LoVo (cell line): ENCODE measurements around the gene PIGU.

Experiments used
- DNase-seq: peaks from one replicate; pipeline ENCODE4 v3.0.0-alpha.2; 2016; ENCODE audit warnings: low spot score

PIGU gene

DNA sequence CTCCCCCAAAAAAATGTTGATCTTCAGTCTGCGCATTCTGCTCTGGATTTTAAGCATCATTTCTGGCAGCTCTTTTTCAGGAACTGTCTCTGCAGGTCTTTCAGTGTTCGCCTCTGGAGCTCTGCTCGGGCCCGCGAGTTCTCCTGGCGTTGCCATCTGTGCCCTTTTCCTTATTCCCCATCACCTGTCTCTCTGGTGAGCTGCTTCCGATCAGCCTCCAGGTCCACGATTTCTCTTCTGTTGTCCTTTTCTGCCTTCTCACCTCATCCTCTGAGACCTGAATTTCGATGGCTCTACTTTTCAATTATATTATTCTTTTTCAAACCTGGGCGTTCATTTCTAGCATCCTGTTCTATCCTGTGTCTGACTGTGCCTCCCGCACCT is 119.0 kb downstream of the PIGU start:
- no peak for DNase-seq

DNA sequence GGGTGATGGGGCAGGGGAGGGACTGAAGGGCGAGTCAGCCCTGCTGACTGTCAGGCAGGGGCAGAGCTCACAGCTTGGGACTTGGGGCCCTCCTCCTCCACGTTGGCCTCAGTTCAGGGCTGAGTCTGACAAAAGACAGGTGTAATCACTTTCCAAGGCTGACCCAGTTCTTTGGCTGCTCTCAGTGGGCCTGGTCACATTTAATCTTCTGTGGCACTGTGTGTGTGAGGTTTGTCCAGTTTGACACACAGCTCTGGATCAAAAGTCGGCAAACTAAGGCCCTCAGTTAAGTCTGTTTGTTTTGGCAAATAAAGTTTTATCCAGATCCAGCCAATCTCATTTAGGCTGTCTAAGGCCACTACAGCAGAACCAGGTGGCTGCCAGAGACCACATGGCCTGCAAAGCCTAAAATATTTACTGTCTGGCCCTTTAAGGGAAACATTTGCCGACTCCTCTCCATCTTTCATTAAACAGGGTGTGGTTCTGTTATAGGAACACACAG is 123.5 kb downstream of the PIGU start:
- DNase-seq: no peak

DNA sequence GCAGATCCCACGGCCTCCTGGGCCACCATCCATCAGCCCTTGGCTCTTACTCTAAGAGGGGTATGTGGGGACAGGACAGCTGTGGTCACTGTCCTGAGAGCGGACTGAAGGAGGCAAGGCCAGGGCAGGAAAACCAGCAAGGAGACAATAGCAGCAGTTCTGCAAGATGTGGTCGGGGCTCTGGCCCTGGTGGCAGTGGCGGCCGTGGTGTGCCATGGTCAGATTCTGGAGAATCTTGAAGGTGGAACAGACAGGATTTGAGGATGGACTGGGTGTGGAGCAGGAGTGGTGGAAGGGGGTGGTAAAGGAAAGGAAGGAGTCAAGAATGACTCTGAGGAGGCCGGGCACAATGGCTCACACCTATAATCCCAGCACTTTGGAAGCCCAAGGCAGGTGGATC is 124.3 kb downstream of the PIGU start:
- DNase-seq: no peak

DNA sequence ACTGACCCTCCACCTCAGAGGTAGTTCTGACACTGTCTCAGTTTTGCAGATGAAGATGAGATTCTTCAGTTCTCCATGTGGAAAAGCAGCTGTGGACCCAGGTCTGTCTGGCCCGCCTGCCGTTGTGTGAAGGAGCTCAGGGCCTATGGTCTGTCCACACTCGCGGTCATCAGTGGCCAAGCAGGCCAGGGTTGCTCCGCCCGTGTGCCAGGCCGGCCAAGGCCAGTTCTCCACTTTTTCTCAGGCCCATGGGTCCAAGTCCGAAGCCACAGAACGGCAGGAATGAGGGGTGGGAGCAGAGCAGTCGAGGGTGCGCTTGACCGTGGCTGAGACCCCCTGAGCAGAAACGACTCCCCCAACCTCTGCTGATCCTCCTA is 127.0 kb downstream of the PIGU start:
- DNase-seq: no peak

DNA sequence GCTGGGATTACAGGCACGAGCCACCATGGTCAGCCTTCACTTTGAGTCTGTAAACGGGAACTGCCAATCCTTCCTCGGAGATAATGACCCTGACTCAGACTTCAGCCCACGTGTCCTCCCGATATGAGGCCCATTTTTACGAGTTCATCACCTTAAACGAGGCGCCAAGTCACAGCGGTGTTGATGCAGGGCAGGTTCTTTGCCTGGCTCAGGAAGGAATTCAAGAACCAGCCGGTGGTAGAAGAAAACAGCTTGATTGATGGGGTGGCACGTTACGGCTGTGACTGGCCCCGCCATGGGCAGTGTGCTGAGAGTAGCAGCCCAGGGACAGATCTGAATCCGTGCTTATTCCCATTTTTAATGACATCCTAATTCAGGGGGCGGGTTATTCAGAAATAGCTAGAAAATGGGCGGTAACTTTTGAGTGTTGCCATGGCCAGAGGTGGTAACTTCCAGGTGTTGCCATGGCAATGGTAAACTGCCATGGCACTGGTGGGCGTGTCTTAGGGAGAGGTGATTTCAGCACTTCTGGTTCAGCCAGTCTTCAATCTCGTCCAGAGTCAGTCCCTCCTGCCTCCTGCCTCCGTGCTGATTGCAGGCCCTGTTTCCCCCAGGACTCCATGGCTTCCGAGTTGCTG is 127.5 kb downstream of the PIGU start:
- DNase-seq: no peak

DNA sequence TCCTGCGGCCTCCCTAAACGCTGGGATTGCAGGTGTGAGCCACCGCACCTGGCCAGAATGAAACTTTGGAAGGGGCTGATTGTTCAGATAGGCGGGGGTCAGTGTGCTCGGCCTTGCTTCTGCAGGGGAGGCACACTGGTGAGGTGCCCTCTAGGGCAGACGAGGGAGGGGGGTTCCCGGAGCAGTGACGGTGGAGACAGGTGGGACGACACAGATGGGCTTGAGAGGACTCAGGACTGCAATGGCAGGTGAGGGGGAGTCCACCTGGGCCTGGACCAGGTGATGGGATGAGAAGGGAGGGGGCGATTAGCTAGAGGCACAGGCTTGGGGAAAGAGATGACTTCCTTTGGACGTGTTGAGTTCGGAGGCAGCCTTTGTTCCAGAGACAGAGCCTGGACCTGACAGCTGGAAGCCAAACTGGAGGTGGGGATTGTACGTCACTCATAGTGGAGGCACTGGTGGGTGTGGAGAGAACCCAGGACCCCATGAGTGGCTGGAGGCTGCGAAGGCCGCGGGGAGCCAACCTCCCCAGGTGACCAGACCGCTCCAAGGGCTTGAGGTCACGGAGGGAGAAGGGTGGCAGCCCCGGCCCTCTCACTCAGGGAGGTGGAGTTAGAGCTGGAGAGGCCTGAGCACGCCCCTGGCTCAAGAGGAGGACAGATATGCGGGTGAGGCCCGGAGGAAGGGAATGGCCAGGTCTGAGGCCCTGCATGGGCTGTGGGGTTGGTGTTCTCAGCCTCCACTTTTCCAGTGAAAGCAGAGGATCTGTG is 128.9 kb downstream of the PIGU start:
- no peak for DNase-seq

DNA sequence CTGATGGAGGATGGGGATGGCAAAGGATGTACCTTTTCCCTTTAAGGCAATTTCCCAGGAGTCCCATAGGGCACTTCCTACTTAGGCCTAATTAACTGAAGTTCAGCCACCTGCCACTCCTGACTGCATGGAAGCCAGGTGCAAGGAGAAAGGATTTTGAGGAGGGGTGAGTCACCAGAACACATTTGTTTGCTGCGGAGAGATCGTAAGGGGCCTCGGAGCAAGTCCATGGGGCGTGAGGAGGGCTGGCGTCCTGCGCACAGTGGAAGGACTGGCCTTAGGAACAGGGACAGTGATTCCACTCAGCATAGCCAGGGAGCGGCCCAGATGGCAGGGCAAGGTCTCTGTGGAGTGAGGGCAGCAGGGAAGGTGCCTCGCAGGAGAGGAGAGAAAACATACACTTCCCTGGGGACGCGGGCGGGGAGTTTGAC is 130.1 kb downstream of the PIGU start:
- DNase-seq: no peak

DNA sequence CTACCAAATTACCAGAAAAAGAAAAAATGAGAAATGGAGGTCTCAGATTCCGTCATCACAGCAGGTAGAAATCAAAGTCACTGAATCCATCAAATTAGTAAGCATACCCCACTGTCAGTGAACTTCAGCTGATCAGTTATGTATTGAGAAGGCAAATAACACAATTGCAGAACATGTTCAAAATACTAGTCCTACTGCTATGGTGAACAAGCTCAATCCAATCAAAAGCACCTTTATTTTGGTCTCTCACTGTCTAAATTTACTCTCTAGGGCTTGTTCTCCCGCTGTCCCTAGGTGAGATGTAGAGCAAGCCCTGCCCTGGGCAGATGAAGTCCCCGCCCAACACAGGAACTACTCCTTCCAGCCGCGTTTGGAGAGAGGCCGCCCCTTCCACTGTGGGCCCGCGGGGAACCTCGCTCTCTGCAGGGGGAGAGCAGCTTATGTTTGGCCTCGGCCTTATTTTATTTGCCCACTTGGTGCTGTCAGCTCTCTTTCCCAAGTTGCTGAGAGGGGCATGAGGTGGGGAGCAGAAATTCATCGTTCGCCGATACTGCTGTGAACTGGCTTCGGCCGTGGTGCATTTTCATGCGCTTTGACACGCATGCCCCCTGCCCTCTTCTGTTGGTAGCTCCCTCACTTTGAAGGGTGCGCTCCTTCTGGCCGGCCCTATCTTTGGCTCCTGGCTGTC is 132.6 kb downstream of the PIGU start:
- no peak for DNase-seq

DNA sequence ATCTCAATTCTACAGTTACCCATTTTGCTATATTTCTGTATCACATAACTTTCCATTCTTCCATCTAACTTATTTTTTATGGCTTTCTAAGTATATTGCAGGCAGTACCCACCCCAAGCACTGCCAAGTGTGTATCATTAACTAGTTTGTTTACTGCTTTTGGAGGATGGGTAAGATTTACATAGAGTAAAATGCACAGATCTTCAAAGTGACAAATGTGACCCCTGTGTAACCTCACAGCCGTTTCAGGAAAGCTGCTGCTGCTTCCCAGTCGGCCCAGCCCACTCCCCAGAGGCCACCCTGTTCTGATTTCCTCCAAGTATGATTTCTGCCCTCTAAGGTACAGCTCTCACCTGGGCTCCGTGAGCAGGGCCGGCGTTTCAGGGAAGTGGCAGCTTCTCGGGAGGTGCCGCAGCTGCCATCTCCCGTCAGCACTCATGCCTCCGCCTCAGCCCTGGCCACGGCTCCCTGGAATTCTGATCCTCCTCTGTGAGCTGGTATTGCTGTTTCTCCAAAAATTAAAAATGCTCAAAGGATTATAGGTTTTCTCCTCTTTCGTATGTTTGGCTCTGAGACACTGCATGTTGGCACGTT is 133.3 kb downstream of the PIGU start:
- DNase-seq: no peak

DNA sequence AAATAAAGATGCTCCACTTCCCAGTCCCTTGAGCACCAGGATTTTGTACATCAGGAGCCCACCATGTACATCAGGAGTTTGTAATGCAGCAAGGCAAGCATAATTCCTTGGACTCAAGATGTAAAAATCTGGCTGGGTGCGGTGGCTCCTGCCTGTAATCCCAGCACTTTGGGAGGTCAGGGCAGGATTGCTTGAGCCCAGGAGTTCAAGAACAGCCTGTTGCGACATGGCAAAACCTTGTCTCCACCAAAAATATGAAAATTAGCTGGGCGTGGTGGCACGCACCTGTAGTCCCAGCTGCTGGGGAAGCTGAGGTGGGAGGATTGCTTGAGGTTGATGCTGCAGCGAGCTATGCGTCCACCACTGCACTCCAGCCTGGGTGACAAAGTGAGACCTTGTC is 134.5 kb downstream of the PIGU start:
- DNase-seq: no peak

DNA sequence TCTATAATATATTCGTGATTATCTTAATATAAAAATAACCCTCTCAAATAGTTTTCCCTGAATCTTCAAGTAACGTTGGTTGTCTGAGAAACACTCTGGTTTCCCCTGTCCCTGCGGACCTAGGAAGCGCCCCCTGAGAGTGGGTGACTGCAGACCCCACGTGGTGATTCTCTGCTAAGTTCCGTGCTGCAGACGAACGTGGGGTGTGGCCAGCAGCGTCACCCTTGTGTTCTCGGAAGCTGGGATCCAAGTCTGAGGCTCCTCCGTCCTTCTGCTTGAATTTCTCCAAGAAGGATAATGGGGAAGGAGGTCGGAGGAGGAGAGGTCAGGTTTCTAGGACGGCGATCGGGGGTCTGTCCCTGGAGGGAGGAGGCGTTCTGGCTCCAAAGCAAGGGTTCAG is 135.0 kb downstream of the PIGU start:
- no peak for DNase-seq

DNA sequence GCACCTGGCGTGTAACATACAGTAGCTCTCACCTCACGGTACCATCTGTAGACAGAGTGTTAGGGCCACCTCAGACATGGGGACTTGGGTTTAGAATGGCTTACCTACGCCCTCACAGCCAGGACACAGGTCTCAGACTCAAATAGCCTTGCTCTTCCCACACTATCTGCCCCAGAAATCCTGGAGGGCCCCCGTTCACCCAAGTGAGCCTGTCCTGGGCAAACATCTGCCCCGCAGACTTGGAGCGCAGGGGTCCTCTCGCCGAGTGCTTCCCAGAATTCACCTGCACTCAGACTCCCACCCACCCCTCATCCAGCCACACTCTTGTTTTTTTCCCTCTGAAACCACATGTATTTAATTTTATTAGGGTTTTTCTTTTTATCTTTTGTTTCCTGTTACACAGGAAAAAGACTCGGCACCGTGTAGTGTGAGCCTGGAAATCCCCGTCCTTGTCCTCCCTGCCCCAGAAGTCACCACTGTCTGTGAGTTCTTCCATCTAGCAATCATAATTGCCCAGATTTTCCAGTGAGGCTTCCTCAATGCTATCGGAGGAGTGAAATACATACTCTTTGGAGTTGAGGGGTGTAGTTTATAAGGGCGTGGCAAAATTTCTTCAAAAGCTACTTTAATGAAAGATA is 135.5 kb downstream of the PIGU start:
- DNase-seq: no peak

DNA sequence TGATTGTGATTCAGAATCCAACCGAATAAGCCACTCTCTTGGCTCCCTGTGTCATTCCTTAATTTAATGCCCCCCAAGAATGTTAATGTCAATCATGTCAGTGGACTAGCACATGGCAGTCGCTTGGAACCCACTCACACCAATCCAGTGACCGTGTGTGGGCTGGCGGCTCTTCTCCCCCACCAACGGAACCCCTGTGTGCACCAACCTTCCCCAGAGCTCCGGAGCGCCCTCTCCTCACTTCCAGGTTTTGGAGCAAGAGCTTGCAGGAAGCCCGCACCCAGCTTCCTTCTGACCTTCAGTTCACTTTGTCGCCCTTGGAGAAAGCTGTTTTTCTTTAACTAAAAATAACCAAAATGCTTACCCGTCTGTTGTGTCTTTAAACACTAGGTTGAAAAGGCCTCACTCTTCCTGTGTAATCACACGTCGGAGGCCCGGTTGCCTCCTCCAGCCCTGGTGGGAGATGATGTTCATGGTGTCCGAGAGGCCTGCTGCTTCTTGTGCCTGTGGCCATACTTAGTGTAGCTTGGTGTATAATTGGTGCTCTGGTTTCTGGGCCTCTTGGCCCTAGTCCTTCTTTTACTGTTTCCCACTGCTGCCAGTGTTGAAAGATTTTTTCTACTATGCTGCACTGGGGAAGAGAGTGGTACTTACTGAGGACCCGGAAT is 136.2 kb downstream of the PIGU start:
- DNase-seq: no peak

DNA sequence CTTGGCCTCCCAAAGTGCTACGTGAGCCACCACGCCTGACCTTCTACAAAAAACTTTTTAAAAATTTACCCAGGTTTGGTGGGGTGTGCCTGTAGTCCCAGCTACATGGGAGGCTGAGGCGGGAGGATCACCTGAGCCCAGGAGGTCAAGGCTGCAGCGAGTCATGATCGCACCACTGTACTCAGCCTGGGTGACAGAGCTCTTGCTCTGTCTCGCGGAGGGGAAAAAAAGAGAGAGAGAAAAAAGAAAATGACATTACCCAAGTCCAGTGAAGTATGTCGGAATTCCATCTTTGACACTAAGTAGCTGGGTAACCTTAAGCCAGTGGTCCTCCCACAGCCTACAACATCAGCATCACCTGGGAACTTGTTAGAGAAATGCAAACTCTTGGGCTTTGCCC is 137.1 kb downstream of the PIGU start:
- no peak for DNase-seq

DNA sequence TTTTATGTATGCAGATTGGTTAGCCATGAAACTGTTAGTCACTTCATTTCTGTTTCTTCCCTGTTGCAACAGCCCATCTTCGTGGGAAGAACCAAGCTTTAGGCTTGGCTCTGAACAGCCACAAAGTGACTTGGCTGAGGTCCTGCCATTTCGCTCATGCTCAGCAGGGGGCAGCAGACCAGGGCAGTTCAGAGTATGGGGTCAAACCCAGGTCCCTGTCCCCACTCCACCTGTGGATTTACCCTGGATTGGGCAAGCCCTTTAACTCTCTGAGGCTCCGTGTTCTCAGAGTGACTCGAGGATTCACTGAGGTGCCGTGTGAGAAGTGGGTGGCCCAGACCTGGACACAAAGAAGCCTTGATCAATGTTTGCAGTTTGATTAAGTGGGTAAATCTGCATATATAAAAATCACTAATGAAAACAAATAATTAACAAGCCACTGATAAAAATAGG is 138.2 kb downstream of the PIGU start:
- DNase-seq: peak; percentile 40

DNA sequence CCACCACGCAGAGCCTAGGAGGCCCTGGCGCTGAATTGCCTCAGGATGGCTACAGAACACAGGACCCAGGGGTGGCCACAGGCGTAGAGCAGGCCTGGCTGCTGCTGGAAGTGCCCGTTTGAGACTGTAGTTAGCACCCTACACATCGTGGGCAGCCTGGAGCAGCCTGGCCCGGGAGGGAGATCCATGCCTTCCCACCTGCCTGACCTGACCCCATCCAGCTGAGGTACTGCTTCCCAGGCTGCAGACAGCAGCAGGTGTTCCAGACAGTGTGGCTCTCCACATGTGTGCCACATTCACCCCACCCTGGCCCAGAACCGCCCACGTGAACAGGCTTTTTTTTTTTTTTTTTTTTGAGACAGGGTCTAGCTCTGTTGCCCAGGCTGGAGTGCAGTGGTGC is 139.2 kb downstream of the PIGU start:
- no peak for DNase-seq

DNA sequence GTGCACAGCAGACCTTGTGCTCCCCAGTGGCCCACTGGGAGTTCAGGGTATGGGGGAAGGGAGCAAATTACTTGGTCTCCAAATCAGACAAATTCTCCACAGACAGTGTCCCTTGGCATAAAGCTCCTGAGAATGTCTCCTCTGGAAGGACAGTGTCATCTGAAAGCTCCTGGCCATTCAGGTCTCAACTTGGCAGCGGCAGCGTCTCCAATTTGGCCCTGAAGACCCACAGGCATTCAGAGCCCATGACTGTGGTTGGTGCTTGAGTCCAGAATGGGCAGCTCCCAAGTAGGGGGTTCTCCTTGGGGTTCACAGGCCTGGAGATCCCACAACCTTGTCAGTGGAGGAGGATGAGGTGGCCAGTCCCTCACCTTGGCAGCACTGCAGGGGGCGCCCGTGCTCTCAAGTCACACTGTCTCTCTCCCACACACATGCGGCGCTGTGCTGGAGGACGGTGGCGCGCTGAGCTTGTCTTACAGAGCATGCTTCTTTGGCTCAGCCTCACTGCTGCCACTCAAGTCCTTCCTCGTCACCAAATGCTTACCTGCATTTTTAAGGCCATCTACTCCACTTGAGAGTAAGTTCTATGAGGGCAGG is 140.0 kb downstream of the PIGU start:
- DNase-seq: no peak

DNA sequence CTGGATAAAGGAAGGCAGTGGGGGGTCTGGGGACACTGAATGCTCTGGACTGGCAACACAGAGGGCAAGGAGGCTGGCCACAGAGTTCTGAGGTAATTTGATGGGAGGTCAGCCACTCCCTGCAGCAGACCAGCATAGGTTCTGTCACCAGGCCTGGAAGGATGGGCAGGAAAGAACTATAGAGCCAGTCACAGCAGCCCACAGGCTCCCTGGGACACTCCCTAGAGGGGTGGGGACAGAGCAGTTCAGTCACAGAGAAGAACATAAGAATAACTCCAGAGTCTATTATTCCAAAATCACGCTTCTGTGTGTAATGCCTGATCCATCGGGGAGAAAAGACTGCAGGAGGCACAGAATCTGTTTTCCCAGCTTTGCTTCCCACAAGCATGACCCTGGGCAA is 141.0 kb downstream of the PIGU start:
- no peak for DNase-seq

DNA sequence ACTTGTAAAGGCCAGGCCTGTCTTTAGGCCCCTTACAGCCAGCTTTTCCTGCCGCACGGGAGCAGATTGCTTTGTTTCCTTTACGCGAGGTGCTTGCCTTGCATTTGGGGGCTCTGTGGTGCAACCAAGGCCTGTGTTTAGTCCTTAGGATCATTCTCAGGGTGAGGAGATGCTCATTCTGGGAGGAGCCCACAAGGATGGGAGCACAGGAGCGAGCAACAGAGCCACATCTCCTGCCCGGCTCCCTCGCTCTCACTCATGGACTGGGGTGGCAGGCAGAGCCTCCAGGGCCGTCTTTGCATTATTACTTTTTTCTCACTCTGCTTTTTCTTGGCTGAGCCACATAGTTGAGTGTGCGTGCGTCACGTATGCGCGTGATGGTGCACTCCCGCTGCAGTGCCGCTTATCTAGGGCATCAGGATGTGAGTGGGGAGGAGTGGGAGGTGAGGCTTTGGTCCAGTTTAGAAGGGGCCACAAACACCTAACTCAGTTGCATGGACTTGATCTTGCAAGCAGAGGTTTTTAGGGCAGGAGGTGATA is 141.5 kb downstream of the PIGU start:
- no peak for DNase-seq

DNA sequence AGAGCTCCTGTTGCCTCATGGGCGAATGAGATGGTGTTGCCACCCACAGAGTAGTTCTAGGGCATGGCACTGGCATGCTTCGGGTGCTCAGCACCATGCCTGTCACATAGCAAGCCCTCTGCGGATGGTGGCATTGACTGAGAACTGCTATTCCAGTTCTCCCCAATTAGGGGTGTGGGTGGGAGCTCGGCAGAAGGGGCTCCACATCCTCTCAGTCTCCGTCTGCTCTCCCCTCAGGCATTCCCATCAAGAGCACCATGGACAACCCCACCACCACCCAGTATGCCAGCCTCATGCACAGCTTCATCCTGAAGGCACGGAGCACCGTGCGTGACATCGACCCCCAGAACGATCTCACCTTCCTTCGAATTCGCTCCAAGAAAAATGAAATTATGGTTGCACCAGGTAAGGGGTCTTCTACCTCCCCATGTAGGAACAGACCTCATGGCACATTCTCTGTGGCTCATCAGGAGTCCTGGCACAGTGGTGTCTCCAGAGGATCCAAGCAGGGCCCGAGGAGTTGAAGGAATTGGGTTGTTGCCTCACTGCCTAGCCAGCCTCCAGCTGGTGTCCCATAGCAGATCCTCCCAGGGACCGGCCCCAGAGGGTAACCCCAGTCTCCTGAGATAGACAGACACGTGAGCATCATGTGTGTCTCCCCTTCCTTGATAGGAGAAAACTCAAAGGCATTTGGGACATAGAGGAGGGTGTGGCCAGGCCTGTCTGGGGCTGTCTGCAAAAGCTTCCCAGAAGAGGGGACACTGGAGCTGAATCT is 142.3 kb downstream of the PIGU start:
- DNase-seq: no peak
